B cell (primary cell): ENCODE results near the gene FN3K. TPM values are rescaled to one million over a fixed set of nuclear protein-coding genes. Genes with fewer than 3 reads are reported as not detected.

Experiments
- ATAC-seq: fragments of 200-7000 bp; cut with Tn5 transposase; one replicate; pipeline ENCODE4 v1.10.0; 2021; ENCODE audit warnings: low read depth, mild to moderate bottlenecking, moderate number of reproducible peaks, moderate library complexity
- CTCF ChIA-PET: fragments of 350-600 bp; sonication (Branson Sonifier 250); formaldehyde crosslinking; loops from one replicate; lab custom pipeline; 2021; ENCODE audit warnings: antibody characterized with exemption, inconsistent platforms; lab: Charles Lee
- POLR2A ChIA-PET: fragments of 350-600 bp; sonication (Branson Sonifier 250); formaldehyde crosslinking; loops from one replicate; lab custom pipeline; 2021; ENCODE audit warnings: antibody characterized with exemption; lab: Charles Lee
- DNase-seq: peaks from one replicate; pipeline ENCODE4 v3.0.0; 2013
- H2AFZ ChIP-seq: 2 replicates; pipeline ENCODE4 v1.6.1; 2012; ENCODE audit warnings: mild to moderate bottlenecking, low read depth, low read length; ENCODE audit not compliant: insufficient read depth, poor library complexity, severe bottlenecking
- H3K27ac ChIP-seq, 2 donors: 1 replicate in 1 of 2; 2 replicates in 1 of 2; pipeline ENCODE4 v1.5.1; 2012 to 2013; ENCODE audit warnings: low read length in 2 of 2, mild to moderate bottlenecking in 2 of 2, moderate library complexity in 1 of 2
- H3K27me3 ChIP-seq, 4 experiments: fragments of 200-600 bp in 1 of 4; sonication (generic) in 1 of 4; replicated peaks in 1 of 4; 1 replicate in 2 of 4; 2 replicates in 2 of 4; pipeline versions ENCODE4 v1.6.1 to v1.7.0; 2013 to 2016; ENCODE audit warnings: low read length in 3 of 4, mild to moderate bottlenecking in 2 of 4, mixed read lengths in 1 of 4, moderate library complexity in 1 of 4; ENCODE audit not compliant: insufficient read depth in 4 of 4, control insufficient read depth in 3 of 4; ENCODE audit errors: control extremely low read depth in 1 of 4
- H3K36me3 ChIP-seq, 2 experiments: replicated peaks in 1 of 2; 1 replicate in 1 of 2; 2 replicates in 1 of 2; pipeline versions ENCODE4 v1.6.1 to v1.7.1; 2013; ENCODE audit warnings: low read length in 1 of 2; ENCODE audit not compliant: insufficient read depth in 2 of 2, control insufficient read depth in 1 of 2; ENCODE audit errors: control extremely low read depth in 1 of 2, extremely low read depth in 1 of 2
- H3K4me1 ChIP-seq, 2 donors: fragments of 200-600 bp in 1 of 2; sonication (generic) in 1 of 2; 1 replicate in 1 of 2; 2 replicates in 1 of 2; pipeline versions ENCODE4 v1.5.1 to v1.6.1; 2013 to 2017; ENCODE audit warnings: low read length in 2 of 2; ENCODE audit not compliant: control insufficient read depth in 2 of 2, insufficient read depth in 2 of 2
- H3K4me2 ChIP-seq: replicated peaks from 2 replicates; pipeline ENCODE3; 2012; ENCODE audit warnings: mild to moderate bottlenecking, low read depth, low read length; ENCODE audit not compliant: poor library complexity, severe bottlenecking
- H3K4me3 ChIP-seq, 5 experiments: fragments of 200-600 bp in 1 of 5; sonication (generic) in 1 of 5; 1 replicate in 3 of 5; 2 replicates in 2 of 5; pipeline versions ENCODE4 v1.5.1 to v1.7.0; 2011 to 2016; ENCODE audit warnings: low read length in 4 of 5, mild to moderate bottlenecking in 4 of 5, low read depth in 2 of 5, control low read depth in 1 of 5, moderate library complexity in 1 of 5; ENCODE audit not compliant: insufficient read depth in 1 of 5; ENCODE audit errors: control extremely low read depth in 1 of 5, extremely low read depth in 1 of 5
- H3K79me2 ChIP-seq: fragments of 200-600 bp; sonication (generic); one replicate; pipeline ENCODE4 v1.6.0; 2016; ENCODE audit warnings: low read length; ENCODE audit not compliant: control insufficient read depth, insufficient read depth
- H3K9ac ChIP-seq: fragments of 200-600 bp; sonication (generic); 2 replicates; pipeline ENCODE4 v1.6.1; 2017; ENCODE audit warnings: mild to moderate bottlenecking, low read length, moderate library complexity
- H3K9me3 ChIP-seq, 3 donors: one replicate each; pipeline versions ENCODE4 v1.6.1 to v1.7.1; 2013; ENCODE audit warnings: low read length in 2 of 3; ENCODE audit not compliant: control insufficient read depth in 2 of 3, insufficient read depth in 1 of 3; ENCODE audit errors: control extremely low read depth in 1 of 3
- H4K20me1 ChIP-seq: 2 replicates; pipeline ENCODE4 v1.6.0; 2012; ENCODE audit warnings: mild to moderate bottlenecking, low read length; ENCODE audit not compliant: insufficient read depth, control insufficient read depth, poor library complexity, severe bottlenecking
- H3K27ac Mint-ChIP-seq: one replicate; pipeline ENCODE4 v1.8.0; 2021; ENCODE audit warnings: mixed read lengths
- H3K27me3 Mint-ChIP-seq: one replicate; pipeline ENCODE4 v1.8.0; 2021; ENCODE audit warnings: mixed read lengths
- H3K4me1 Mint-ChIP-seq: one replicate; pipeline ENCODE4 v1.8.0; 2021; ENCODE audit warnings: mixed read lengths
- H3K4me3 Mint-ChIP-seq: one replicate; pipeline ENCODE4 v1.8.0; 2021; ENCODE audit warnings: mixed read lengths
- H3K9me3 Mint-ChIP-seq: one replicate; pipeline ENCODE4 v1.8.0; 2022; ENCODE audit warnings: mixed read lengths; ENCODE audit not compliant: insufficient read depth
- EZH2 ChIP-seq: IDR thresholded peaks from 2 replicates; pipeline ENCODE4 v1.6.1; 2012; ENCODE audit warnings: borderline replicate concordance, low read depth, mild to moderate bottlenecking, moderate library complexity, low read length; ENCODE audit not compliant: insufficient read depth, poor library complexity, severe bottlenecking
- WGBS: methylation state at CpG from one replicate; pipeline ENCODE4 v1.1.5; 2013; ENCODE audit warnings: missing lambda C conversion rate; ENCODE audit not compliant: insufficient coverage; 5-methylcytosine and 5-hydroxymethylcytosine counted together
- intact Hi-C: fragments of 100-400 bp; cut with micrococcal nuclease; formaldehyde crosslinking; loops from one replicate; pipeline ENCODE4 v1.10.0; 2022
- polyA plus RNA-seq: library from polyadenylated mRNA; depleted of rRNA; stranded (reverse); fragments of >200 nt; gene quantifications from 2 replicates; pipeline ENCODE4 v1.2.3, GENCODE V29; 2012
- total RNA-seq, 2 donors: library from RNA; stranded (reverse); fragments of 120-200 nt in 1 of 2; gene quantifications; 1 replicate in 1 of 2; 2 replicates in 1 of 2; pipeline versions ENCODE4 v1.2.3 to v1.2.4, GENCODE V29; 2013 to 2022
- TF ChIP-seq, protein P1 (sequence below): fragments of 200-600 bp; IDR thresholded peaks from one replicate; pipeline ENCODE4 v1.8.0; 2022; ENCODE audit warnings: antibody characterized with exemption, mild to moderate bottlenecking

Gene FN3K
- total and polyA plus RNA-seq, 2 donors (not counting 1 experiment from before 2014, with no cell fraction given): 1.1 to 2.6 TPM

- ChIA-PET POLR2A (no interaction called here), CTCF (interaction anchor here (0.7 kb wide), 1 partner anchor 791 kb away, joined by 3 read pairs; the partner anchor contains the start of gene PCYT2)
- Histone ChIP-seq H3K4me1 (peaks cover 5 to 12% of the 10 kb centered on the region in 2 donors), H3K4me3 (no peak overlapping the region), H3K36me3 (no peaks in the 10 kb centered on the region), H4K20me1 (peaks cover under 1% of the 10 kb centered on the region), H3K4me2 (no peak overlapping the region), H3K9me3 (peaks cover 0 to 1% (median 0%) of the 10 kb centered on the region in 3 donors), H2AFZ (no peak overlapping the region), H3K27ac (no peak overlapping the region), H3K9ac (no peak overlapping the region), H3K27me3 (peaks cover 0 to 4% (median 1%) of the 10 kb centered on the region in 4 experiments), H3K79me2 (no peaks in the 10 kb centered on the region)
- WGBS: 90% methylated on average over 18 of the region's 20 CpGs
- Mint-ChIP-seq H3K9me3 (no peaks in the 10 kb centered on the region), H3K27me3 (no peaks in the 10 kb centered on the region), H3K27ac (no peak overlapping the region), H3K4me3 (no peak overlapping the region), H3K4me1 (peaks cover 5% of the 10 kb centered on the region)
- no peak for TF ChIP-seq EZH2
- TF ChIP-seq, protein P1, sequence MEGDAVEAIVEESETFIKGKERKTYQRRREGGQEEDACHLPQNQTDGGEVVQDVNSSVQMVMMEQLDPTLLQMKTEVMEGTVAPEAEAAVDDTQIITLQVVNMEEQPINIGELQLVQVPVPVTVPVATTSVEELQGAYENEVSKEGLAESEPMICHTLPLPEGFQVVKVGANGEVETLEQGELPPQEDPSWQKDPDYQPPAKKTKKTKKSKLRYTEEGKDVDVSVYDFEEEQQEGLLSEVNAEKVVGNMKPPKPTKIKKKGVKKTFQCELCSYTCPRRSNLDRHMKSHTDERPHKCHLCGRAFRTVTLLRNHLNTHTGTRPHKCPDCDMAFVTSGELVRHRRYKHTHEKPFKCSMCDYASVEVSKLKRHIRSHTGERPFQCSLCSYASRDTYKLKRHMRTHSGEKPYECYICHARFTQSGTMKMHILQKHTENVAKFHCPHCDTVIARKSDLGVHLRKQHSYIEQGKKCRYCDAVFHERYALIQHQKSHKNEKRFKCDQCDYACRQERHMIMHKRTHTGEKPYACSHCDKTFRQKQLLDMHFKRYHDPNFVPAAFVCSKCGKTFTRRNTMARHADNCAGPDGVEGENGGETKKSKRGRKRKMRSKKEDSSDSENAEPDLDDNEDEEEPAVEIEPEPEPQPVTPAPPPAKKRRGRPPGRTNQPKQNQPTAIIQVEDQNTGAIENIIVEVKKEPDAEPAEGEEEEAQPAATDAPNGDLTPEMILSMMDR: no peak
- intact Hi-C loops: no loop called here
- ATAC-seq (no peak), DNase-seq (no peak)
These were observed 33.0 kb upstream of the FN3K start for GRCh38 chr17:82702231-82702927.

DNA sequence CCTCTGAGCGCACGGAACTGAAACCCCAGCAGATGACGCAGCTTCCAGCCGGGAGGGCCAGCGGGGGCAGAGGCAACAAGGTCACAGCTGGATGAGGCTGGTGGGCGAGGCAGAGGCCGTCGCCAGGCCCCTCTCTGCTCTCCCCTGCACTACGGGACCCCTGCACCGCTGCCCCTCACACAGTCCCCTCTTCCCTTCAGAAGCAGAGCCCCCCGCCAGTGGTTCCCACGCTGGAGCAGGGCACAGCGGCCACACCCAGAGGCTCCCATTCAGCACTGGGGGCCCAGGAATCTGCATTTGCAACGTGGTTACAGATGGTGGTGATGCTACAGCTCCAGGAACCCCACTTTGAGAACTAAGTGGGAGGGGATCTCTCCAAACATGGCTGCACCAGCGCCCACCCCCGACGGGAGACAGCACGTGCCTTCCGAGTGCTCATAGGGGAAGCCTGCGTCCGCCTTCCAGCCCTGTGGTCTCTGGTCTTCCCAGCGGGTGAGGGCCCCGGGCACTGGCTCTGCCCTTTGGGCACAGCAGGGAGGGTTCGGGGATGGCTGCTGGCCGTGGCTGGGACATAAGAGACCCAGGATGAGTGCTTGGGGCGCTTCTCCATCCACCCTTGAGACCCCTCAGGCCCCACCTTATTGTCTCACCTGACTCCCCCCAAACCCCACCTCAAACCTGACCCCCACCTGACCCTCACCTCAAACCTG, 32.2 kb upstream of the FN3K start:
- no peak overlapping the region for H3K9ac ChIP-seq

More for the DNA sequence above, 32.2 kb upstream of the FN3K start:
- no peaks in the 10 kb centered on the region for H3K36me3 ChIP-seq
- H3K9me3 Mint-ChIP-seq: no peaks in the 10 kb centered on the region
- ATAC-seq: no peak
- H3K4me1 ChIP-seq: peaks cover 3 to 16% of the 10 kb centered on the region in 2 donors
- intact Hi-C loops: no loop called here
- ChIA-PET CTCF (no interaction called here), POLR2A (no interaction called here)
- no peak overlapping the region for H3K4me3 Mint-ChIP-seq
- DNase-seq: no peak
- H3K27me3 ChIP-seq: no peaks in the 10 kb centered on the region
- H4K20me1 ChIP-seq: no peaks in the 10 kb centered on the region
- 83% methylated on average over 26 of the region's 26 CpGs for WGBS
- no peaks in the 10 kb centered on the region for H3K27me3 Mint-ChIP-seq
- no peak overlapping the region for H2AFZ ChIP-seq
- H3K4me2 ChIP-seq: no peak overlapping the region
- TF ChIP-seq, protein P1: no peak
- TF ChIP-seq EZH2: no peak
- H3K79me2 ChIP-seq: no peaks in the 10 kb centered on the region
- H3K4me3 ChIP-seq: no peak overlapping the region
- no peaks in the 10 kb centered on the region for H3K9me3 ChIP-seq
- no peak overlapping the region for H3K27ac Mint-ChIP-seq
- no peak overlapping the region for H3K27ac ChIP-seq
- peaks cover 12% of the 10 kb centered on the region for H3K4me1 Mint-ChIP-seq
